Activated CD4-positive, alpha-beta T cell treated with anti-CD3 and anti-CD28 coated beads, Interleukin-2, amount 10 ng/mL, durations not matched to agents 7 days and 5 days (primary cell): ENCODE results near the gene CTNNB1. TPM values are rescaled to one million over a fixed set of nuclear protein-coding genes. Genes with fewer than 3 reads are reported as not detected.
"Not testable (repeated sequence)": the region's sequence is repeated elsewhere in the genome, so short reads cannot be mapped to it uniquely, and the experiment has no call there.

Experiments
- CTCF ChIA-PET: fragments of 350-600 bp; sonication (Branson Sonifier 250); formaldehyde crosslinking; loops from one replicate; lab custom pipeline; 2021; ENCODE audit warnings: antibody characterized with exemption; lab: Charles Lee
- POLR2A ChIA-PET: fragments of 350-600 bp; sonication (Branson Sonifier 250); formaldehyde crosslinking; loops from one replicate; lab custom pipeline; 2021; ENCODE audit warnings: antibody characterized with exemption; lab: Charles Lee
- DNase-seq: peaks from one replicate; pipeline ENCODE4 v3.0.0-alpha.2; 2020
- H3K27ac Mint-ChIP-seq: one replicate; pipeline ENCODE4 v1.8.0; 2021; ENCODE audit warnings: mild to moderate bottlenecking, moderate library complexity, mixed read lengths
- H3K27me3 Mint-ChIP-seq: one replicate; pipeline ENCODE4 v1.8.0; 2021; ENCODE audit warnings: mixed read lengths
- H3K36me3 Mint-ChIP-seq: one replicate; pipeline ENCODE4 v1.8.0; 2021; ENCODE audit warnings: low read depth, mixed read lengths
- H3K4me1 Mint-ChIP-seq: one replicate; pipeline ENCODE4 v1.8.0; 2021; ENCODE audit warnings: mixed read lengths
- H3K4me3 Mint-ChIP-seq: one replicate; pipeline ENCODE4 v1.8.0; 2021; ENCODE audit warnings: mild to moderate bottlenecking, moderate library complexity, mixed read lengths
- H3K9me3 Mint-ChIP-seq: one replicate; pipeline ENCODE4 v1.8.0; 2021; ENCODE audit warnings: mixed read lengths
- total RNA-seq, 2 experiments: library from RNA; stranded (reverse); gene quantifications; one replicate each; pipeline ENCODE4 v1.2.3, GENCODE V29; 2021

The CTNNB1 gene
- total RNA-seq, 2 experiments from 2014 or later = 118 to 129 TPM

GRCh38 chr3:41284934-41285333 lies 85.6 kb downstream of the CTNNB1 start:
- H3K4me1 Mint-ChIP-seq, H3K27ac Mint-ChIP-seq, CTCF ChIA-PET, H3K4me3 Mint-ChIP-seq, H3K9me3 Mint-ChIP-seq, H3K36me3 Mint-ChIP-seq, POLR2A ChIA-PET, H3K27me3 Mint-ChIP-seq, DNase-seq: not testable (repeated sequence)

GRCh38 chr3:41286305-41286704 lies 87.0 kb downstream of the CTNNB1 start:
- CTCF ChIA-PET = no interaction called here
- Mint-ChIP-seq H3K36me3 (no peaks in the 10 kb centered on the region), H3K9me3 (peaks cover 3% of the 10 kb centered on the region), H3K4me3 (no peak overlapping the region), H3K27ac (no peak overlapping the region), H3K4me1 (no peaks in the 10 kb centered on the region), H3K27me3 (no peaks in the 10 kb centered on the region)
- POLR2A ChIA-PET = no interaction called here
- DNase-seq = no peak

GRCh38 chr3:41288785-41289184 lies 89.5 kb downstream of the CTNNB1 start:
- CTCF ChIA-PET = no interaction called here
- DNase-seq = no peak
- H3K4me1 Mint-ChIP-seq = no peaks in the 10 kb centered on the region
- peaks cover 3% of the 10 kb centered on the region for H3K9me3 Mint-ChIP-seq
- H3K36me3 Mint-ChIP-seq = no peaks in the 10 kb centered on the region
- no peaks in the 10 kb centered on the region for H3K27me3 Mint-ChIP-seq
- no peak overlapping the region for H3K4me3 Mint-ChIP-seq
- POLR2A ChIA-PET = no interaction called here
- H3K27ac Mint-ChIP-seq = no peak overlapping the region
